Lung (tissue), 12 donors: Measurements from ENCODE around the gene SLC25A27. TPM values are rescaled to one million over a fixed set of nuclear protein-coding genes. Genes with fewer than 3 reads are reported as not detected.

ENCODE experiments used
- ATAC-seq: fragments of 200-7000 bp; cut with Tn5 transposase; one replicate; pipeline ENCODE4 v1.9.1; 2020; ENCODE audit warnings: moderate number of reproducible peaks; ENCODE audit not compliant: insufficient read depth, low FRiP score
- DNase-seq, 3 donors: peaks; one replicate each; pipeline ENCODE4 v3.0.0-alpha.2; 2013 to 2017
- H3K27ac ChIP-seq, 2 donors: one replicate each; pipeline ENCODE4 v1.5.1; 2013; ENCODE audit warnings: mild to moderate bottlenecking in 2 of 2, moderate library complexity in 2 of 2, control low read depth in 1 of 2, inconsistent platforms in 1 of 2, low read depth in 1 of 2, low read length in 1 of 2
- H3K27me3 ChIP-seq, 3 donors: one replicate each; pipeline ENCODE4 v1.5.1; 2013; ENCODE audit warnings: low read length in 2 of 3; ENCODE audit not compliant: control insufficient read depth in 3 of 3, insufficient read depth in 3 of 3
- H3K36me3 ChIP-seq, 4 donors: one replicate each; pipeline ENCODE4 v1.5.1; 2013; ENCODE audit warnings: low read length in 4 of 4, mild to moderate bottlenecking in 1 of 4, moderate library complexity in 1 of 4; ENCODE audit not compliant: control insufficient read depth in 4 of 4, insufficient read depth in 4 of 4
- H3K4me1 ChIP-seq, 5 donors: one replicate each; pipeline ENCODE4 v1.5.1; 2013; ENCODE audit warnings: low read length in 5 of 5, mild to moderate bottlenecking in 2 of 5, moderate library complexity in 1 of 5; ENCODE audit not compliant: control insufficient read depth in 5 of 5, insufficient read depth in 5 of 5
- H3K4me3 ChIP-seq: one replicate; pipeline ENCODE4 v1.5.1; 2013; ENCODE audit warnings: mild to moderate bottlenecking, control low read depth, moderate library complexity
- H3K9ac ChIP-seq, 2 donors: one replicate each; pipeline ENCODE4 v1.5.1; 2013; ENCODE audit warnings: low read length in 2 of 2, control low read depth in 1 of 2; ENCODE audit not compliant: insufficient read depth in 1 of 2
- H3K9me3 ChIP-seq, 4 donors: one replicate each; pipeline ENCODE4 v1.5.1; 2013; ENCODE audit warnings: low read length in 3 of 4, mild to moderate bottlenecking in 1 of 4, moderate library complexity in 1 of 4; ENCODE audit not compliant: control insufficient read depth in 4 of 4, insufficient read depth in 3 of 4
- WGBS, 2 donors: extraction: QIAGEN DNeasy Blood & Tissue Kit; methylation state at CpG; one replicate each; pipeline ENCODE4 v1.1.7; 2013; 5-methylcytosine and 5-hydroxymethylcytosine counted together
- polyA plus RNA-seq, 2 donors: library from polyadenylated mRNA; stranded (reverse); fragments of 200-250 nt; gene quantifications; one replicate each; pipeline ENCODE4 v1.2.1, GENCODE V29; 2013
- total RNA-seq, 2 donors: library from RNA; depleted of rRNA in 1 of 2; stranded (reverse); fragments of >200 nt in 1 of 2; gene quantifications; one replicate each; pipeline ENCODE4 v1.2.1, GENCODE V29; 2014 to 2021
- TF ChIP-seq, protein P1 (sequence below): IDR thresholded peaks from 2 replicates; pipeline ENCODE4 v1.5.1; 2012; ENCODE audit warnings: mild to moderate bottlenecking; ENCODE audit errors: control extremely low read depth, extremely low read depth
- donor health status: control.
- donor health status: control.
- donor health status: Bipolar disorder and iron deficiency.
- donor health status: healthy.
- donor health status: DM: yes; HTN: yes; CAD: no.

Gene SLC25A27
- total and polyA plus RNA-seq, 4 donors, result 2.9 to 99.3 (median 12.2) TPM

DNA sequence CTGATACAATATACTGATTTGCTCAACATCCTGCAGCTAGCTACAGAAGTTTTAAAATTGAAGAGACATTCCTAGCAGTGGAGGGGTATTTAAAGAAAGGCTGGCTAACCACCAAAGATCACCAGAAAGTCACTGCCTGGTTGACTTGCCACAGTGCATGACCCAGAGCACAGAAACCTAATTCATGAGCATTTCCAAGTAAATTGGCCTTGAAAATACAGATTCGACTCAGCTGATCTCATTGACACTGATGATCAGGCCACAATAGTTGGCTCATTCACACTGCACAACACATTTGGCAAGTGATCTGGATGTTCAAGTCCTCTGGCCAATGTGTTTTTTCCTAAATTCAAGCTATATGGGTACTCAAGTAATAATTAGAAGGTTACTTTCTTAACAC lies 21.6 kb downstream of the SLC25A27 start:
- DNase-seq, result no peak
- TF ChIP-seq, protein P1, sequence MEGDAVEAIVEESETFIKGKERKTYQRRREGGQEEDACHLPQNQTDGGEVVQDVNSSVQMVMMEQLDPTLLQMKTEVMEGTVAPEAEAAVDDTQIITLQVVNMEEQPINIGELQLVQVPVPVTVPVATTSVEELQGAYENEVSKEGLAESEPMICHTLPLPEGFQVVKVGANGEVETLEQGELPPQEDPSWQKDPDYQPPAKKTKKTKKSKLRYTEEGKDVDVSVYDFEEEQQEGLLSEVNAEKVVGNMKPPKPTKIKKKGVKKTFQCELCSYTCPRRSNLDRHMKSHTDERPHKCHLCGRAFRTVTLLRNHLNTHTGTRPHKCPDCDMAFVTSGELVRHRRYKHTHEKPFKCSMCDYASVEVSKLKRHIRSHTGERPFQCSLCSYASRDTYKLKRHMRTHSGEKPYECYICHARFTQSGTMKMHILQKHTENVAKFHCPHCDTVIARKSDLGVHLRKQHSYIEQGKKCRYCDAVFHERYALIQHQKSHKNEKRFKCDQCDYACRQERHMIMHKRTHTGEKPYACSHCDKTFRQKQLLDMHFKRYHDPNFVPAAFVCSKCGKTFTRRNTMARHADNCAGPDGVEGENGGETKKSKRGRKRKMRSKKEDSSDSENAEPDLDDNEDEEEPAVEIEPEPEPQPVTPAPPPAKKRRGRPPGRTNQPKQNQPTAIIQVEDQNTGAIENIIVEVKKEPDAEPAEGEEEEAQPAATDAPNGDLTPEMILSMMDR, result no peak
- no peak overlapping the region for H3K4me3 ChIP-seq
- H3K27ac ChIP-seq, result no peak overlapping the region
- 88 to 97% methylated on average over 1 of the region's 1 CpG for WGBS, 2 donors
- no peak overlapping the region for H3K9ac ChIP-seq
- peaks cover 0 to 13% (median 6%) of the 10 kb centered on the region in 4 donors for H3K36me3 ChIP-seq
- ATAC-seq, result no peak
- no peaks in the 10 kb centered on the region for H3K9me3 ChIP-seq
- no peaks in the 10 kb centered on the region for H3K4me1 ChIP-seq
- no peaks in the 10 kb centered on the region for H3K27me3 ChIP-seq

DNA sequence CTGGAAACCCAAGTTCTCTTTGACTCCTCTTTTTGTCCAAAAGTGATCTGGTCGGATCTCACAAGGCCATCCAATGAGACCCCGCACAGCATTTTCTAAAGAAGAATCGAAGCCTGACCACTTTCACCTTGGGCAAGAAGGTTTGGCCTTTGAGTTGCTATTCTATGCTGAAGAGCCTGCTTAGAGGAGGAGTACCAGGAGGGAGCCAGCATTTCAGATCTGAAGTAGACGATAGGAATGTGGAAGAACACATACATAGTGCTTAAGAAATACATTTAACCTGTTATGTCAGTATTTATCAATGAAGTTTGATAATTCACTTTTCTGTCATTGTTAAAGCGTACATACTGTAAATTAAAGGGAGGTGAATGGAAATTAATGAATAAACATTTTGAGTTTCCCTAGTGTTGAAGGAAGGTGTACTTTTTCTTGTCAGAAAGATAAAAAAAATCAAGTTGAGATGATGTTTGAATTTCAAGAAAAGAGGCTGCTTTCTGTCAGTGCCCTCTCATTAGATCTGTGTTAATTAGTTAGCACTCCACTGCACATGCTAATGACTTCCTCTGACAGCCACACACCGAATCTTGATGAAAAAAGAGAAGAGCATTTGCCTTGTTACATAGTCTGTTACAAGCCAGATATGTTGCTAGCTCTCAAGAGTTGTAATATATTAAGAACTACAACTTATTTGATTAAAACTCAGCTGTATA lies 24.0 kb downstream of the SLC25A27 start:
- peaks cover 0 to 10% (median 6%) of the 10 kb centered on the region in 4 donors for H3K36me3 ChIP-seq

GRCh38 chr6:46677314-46677654 lies 24.5 kb downstream of the SLC25A27 start:
- WGBS, 2 donors, result 82 to 85% methylated on average over 4 of the region's 4 CpGs
- no peak overlapping the region for H3K27ac ChIP-seq
- ATAC-seq (no peak), DNase-seq (no peak)
- peaks cover 0 to 7% (median 3%) of the 10 kb centered on the region in 4 donors for H3K36me3 ChIP-seq
- TF ChIP-seq, protein P1, result no peak
- no peaks in the 10 kb centered on the region for H3K27me3 ChIP-seq
- H3K4me1 ChIP-seq, result no peaks in the 10 kb centered on the region
- no peaks in the 10 kb centered on the region for H3K9me3 ChIP-seq
- H3K4me3 ChIP-seq, result no peak overlapping the region
- H3K9ac ChIP-seq, result no peak overlapping the region

More for the DNA sequence above, 24.0 kb downstream of the SLC25A27 start:
- DNase-seq (no peak), ATAC-seq (no peak)
- Histone ChIP-seq H3K27me3 (no peaks in the 10 kb centered on the region), H3K4me3 (no peak overlapping the region), H3K27ac (no peak overlapping the region), H3K4me1 (no peaks in the 10 kb centered on the region), H3K9me3 (no peaks in the 10 kb centered on the region), H3K9ac (no peak overlapping the region)
- TF ChIP-seq, protein P1, result no peak
- 81 to 85% methylated on average over 6 of the region's 6 CpGs for WGBS, 2 donors

DNA sequence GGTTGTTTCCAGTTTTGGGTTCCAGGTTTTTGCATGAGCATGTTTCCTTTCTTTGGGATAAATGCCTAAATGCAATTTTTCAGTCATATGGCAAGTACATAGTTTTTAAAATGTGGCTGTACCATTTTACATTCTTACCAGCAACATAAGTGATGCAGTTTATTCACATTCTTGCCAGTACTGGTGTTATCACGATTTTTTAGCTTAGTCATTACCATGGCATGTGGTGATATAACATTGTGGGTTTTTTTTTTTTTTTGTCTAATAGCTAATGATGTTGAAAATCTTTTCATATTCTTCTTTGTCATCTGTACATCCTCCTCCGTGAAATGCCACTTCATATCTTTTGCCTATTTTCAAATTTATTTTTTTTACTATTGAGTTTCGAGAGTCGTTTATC lies 32.0 kb downstream of the SLC25A27 start:
- no peak for ATAC-seq

More for the DNA sequence above, 32.0 kb downstream of the SLC25A27 start:
- Histone ChIP-seq H3K27ac (no peak overlapping the region), H3K4me1 (peaks cover 0 to 5% (median 0%) of the 10 kb centered on the region in 5 donors), H3K36me3 (no peaks in the 10 kb centered on the region), H3K9ac (no peak overlapping the region), H3K9me3 (no peaks in the 10 kb centered on the region), H3K27me3 (no peaks in the 10 kb centered on the region), H3K4me3 (no peak overlapping the region)
- no peak for DNase-seq
- WGBS, 2 donors, result 72 to 77% methylated on average over 4 of the region's 4 CpGs
- TF ChIP-seq, protein P1, result no peak
